ENCODE results near the gene MICAL2. TPM values are rescaled to one million over a fixed set of nuclear protein-coding genes. Genes with fewer than 3 reads are reported as not detected.

The MICAL2 gene
- total RNA-seq, 1 experiment from 2014 or later, result 191 TPM

DNA sequence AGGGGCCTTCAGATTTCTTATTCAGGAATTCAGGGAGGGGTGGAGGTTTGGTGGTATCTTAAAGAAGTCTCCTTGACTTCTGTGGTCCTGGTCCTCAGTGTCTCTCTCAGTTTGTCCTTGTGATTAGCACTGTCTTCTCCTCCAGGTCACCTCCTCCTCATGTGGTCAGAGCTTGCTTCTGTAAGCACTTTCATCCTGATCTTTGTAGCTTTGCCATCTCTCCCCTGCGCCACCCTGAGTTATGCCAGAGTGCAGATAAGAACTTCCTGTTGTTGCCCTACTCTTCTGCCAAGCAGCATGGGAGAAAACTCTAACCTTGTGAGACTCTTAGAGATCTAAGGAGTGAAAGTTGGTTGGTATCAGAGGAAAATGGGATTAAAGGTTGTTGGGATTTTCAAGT, 30.9 kb downstream of the MICAL2 start:
- no TSS peak for BruUV-seq (replicated peaks)
- peaks cover 63% of the 10 kb centered on the region for H3K4me1 Mint-ChIP-seq (ENCODE audit: low read depth, unreplicated experiment)
- H3K4me3 Mint-ChIP-seq (ENCODE audit: low read depth, unreplicated experiment), result no peak overlapping the region
- no peak for DNase-seq
- no peaks in the 10 kb centered on the region for H3K27me3 Mint-ChIP-seq (ENCODE audit: unreplicated experiment)
- peak overlapping the region; percentile 55 for H3K27ac Mint-ChIP-seq (ENCODE audit: unreplicated experiment)
- TF ChIP-seq, protein P1, sequence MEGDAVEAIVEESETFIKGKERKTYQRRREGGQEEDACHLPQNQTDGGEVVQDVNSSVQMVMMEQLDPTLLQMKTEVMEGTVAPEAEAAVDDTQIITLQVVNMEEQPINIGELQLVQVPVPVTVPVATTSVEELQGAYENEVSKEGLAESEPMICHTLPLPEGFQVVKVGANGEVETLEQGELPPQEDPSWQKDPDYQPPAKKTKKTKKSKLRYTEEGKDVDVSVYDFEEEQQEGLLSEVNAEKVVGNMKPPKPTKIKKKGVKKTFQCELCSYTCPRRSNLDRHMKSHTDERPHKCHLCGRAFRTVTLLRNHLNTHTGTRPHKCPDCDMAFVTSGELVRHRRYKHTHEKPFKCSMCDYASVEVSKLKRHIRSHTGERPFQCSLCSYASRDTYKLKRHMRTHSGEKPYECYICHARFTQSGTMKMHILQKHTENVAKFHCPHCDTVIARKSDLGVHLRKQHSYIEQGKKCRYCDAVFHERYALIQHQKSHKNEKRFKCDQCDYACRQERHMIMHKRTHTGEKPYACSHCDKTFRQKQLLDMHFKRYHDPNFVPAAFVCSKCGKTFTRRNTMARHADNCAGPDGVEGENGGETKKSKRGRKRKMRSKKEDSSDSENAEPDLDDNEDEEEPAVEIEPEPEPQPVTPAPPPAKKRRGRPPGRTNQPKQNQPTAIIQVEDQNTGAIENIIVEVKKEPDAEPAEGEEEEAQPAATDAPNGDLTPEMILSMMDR (IDR thresholded peaks at IDR 0.05; ENCODE audit: unreplicated experiment), result no peak
- CTCF ChIA-PET, result interaction anchor here (1.2 kb wide), 1 partner anchor 12 kb away, joined by 3 read pairs; no protein-coding TSS in a partner anchor
- no peaks in the 10 kb centered on the region for H3K9me3 Mint-ChIP-seq (ENCODE audit: low read depth, unreplicated experiment)
- intact Hi-C loops (cut with micrococcal nuclease; ENCODE audit: unreplicated experiment), result no loop called here
- H3K36me3 Mint-ChIP-seq (ENCODE audit: insufficient read depth, unreplicated experiment), result peaks cover 29% of the 10 kb centered on the region

DNA sequence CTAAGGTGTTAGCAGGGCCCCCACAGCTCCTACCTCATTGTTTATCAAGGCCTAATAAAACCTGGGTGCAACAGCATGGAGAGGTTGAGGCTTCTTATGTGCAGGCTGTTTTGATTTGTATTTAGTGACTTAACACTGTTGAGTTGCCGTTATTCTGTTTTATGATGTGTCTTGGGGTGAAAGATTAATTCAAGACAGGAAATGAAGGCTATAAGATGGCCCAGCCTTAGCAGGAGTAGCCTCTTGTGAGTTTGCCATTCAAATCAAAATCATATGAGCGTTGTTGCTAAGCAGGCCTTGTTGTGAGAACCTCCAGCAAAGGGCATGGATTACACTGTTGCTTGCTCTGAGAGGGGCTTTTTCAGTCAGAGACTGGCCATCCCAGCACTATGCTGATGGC, 31.8 kb downstream of the MICAL2 start:
- Mint-ChIP-seq H3K27me3 (ENCODE audit: unreplicated experiment) (no peaks in the 10 kb centered on the region), H3K4me1 (ENCODE audit: low read depth, unreplicated experiment) (peaks cover 63% of the 10 kb centered on the region), H3K4me3 (ENCODE audit: low read depth, unreplicated experiment) (no peak overlapping the region), H3K27ac (ENCODE audit: unreplicated experiment) (peak overlapping the region; percentile 55), H3K9me3 (ENCODE audit: low read depth, unreplicated experiment) (no peaks in the 10 kb centered on the region), H3K36me3 (ENCODE audit: insufficient read depth, unreplicated experiment) (peaks cover 31% of the 10 kb centered on the region)
- no peak for DNase-seq
- no TSS peak for BruUV-seq (replicated peaks)
- CTCF ChIA-PET, result interaction anchor here (0.6 to 1.0 kb wide), 2 partner anchors 15 to 55 kb away, joined by 3 to 4 read pairs; no protein-coding TSS in a partner anchor
- TF ChIP-seq, protein P1 (IDR thresholded peaks at IDR 0.05; ENCODE audit: unreplicated experiment), result no peak
- intact Hi-C loops (cut with micrococcal nuclease; ENCODE audit: unreplicated experiment), result no loop called here

DNA sequence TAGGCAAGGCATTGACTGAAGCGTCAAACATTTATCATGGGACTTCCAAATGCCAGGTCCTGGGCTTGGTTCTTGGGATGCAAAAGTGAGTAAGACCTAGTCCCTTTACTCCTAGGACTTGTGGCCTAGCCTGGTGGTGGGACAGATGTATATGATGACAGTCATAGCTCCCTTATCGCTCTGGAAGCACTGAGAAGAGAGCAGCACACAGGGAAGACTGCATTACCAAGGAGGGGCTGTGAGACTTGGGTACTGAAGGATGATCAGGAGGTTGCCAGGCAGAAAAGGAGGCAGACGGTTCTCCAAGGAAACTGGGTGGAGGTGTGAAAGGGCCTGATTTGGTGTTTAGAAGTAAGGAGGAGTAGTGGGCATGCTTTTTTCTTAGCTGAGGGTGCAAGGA, 32.5 kb downstream of the MICAL2 start:
- Mint-ChIP-seq H3K36me3 (ENCODE audit: insufficient read depth, unreplicated experiment) (peaks cover 28% of the 10 kb centered on the region), H3K4me3 (ENCODE audit: low read depth, unreplicated experiment) (peak overlapping the region; percentile 36), H3K4me1 (ENCODE audit: low read depth, unreplicated experiment) (peaks cover 64% of the 10 kb centered on the region), H3K9me3 (ENCODE audit: low read depth, unreplicated experiment) (no peaks in the 10 kb centered on the region), H3K27me3 (ENCODE audit: unreplicated experiment) (no peaks in the 10 kb centered on the region), H3K27ac (ENCODE audit: unreplicated experiment) (peak overlapping the region; percentile 85)
- BruUV-seq (replicated peaks), result no TSS peak
- CTCF ChIA-PET, result interaction anchor here (1.0 kb wide), 1 partner anchor 16 kb away, joined by 4 read pairs; no protein-coding TSS in a partner anchor
- intact Hi-C loops (cut with micrococcal nuclease; ENCODE audit: unreplicated experiment), result no loop called here
- DNase-seq, result no peak
- TF ChIP-seq, protein P1 (IDR thresholded peaks at IDR 0.05; ENCODE audit: unreplicated experiment), result no peak

DNA sequence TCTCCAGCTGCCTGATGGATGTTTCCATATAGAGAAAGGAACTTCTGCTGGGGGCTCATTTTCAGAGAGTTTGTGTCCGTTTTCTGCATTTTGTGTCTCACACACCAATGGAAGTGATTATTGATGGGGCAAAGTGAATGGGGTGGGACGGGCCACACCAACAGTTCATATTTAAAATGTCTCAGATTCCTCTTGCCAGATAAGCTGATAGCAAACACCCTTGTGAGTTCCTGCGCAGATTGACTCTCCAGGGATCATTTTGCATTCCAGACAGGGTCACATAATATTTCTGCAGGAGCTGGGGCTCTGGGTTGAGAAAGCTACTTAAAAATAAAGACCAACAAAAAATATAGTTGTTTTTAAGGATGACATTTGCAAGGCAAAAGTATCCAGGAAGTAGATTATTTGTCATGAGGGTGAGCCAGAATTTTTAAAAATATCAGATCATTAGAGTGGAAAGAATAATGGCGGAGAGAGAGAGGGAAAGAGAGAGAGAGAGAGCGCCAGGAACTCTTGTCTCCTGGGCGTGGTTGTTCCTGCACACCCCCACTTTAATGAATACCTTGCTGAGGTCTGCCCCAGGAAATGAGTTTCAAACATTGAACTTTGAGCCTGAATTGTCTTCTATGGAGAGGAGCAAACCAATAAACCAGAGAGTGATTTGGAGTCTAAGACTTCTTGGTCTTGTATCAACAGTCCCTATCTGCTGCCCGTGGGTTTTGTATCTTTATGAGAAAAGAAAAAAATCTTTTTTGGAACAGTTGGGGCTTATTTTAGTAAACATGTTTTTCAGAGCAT, 33.3 kb downstream of the MICAL2 start:
- Mint-ChIP-seq H3K4me3 (ENCODE audit: low read depth, unreplicated experiment) (peak overlapping the region; percentile 36), H3K27me3 (ENCODE audit: unreplicated experiment) (no peaks in the 10 kb centered on the region), H3K9me3 (ENCODE audit: low read depth, unreplicated experiment) (no peaks in the 10 kb centered on the region), H3K4me1 (ENCODE audit: low read depth, unreplicated experiment) (peaks cover 72% of the 10 kb centered on the region), H3K27ac (ENCODE audit: unreplicated experiment) (peak overlapping the region; percentile 85), H3K36me3 (ENCODE audit: insufficient read depth, unreplicated experiment) (peaks cover 31% of the 10 kb centered on the region)
- TF ChIP-seq, protein P1 (IDR thresholded peaks at IDR 0.05; ENCODE audit: unreplicated experiment), result no peak
- DNase-seq, result peak; percentile 50
- CTCF ChIA-PET, result no interaction called here
- intact Hi-C loops (cut with micrococcal nuclease; ENCODE audit: unreplicated experiment), result no loop called here
- no TSS peak for BruUV-seq (replicated peaks)
